HG02970 (cell line): ENCODE results near the gene RABGAP1L.
A peak's percentile ranks its signal among the peaks of the same experiment; 100 is the strongest.
"Not testable (repeated sequence)": the region's sequence is repeated elsewhere in the genome, so short reads cannot be mapped to it uniquely, and the experiment has no call there.

Experiments
- ATAC-seq: cut with Tn5 transposase; IDR thresholded peaks from one replicate; pipeline ENCODE4 v1.9.1; 2021; ENCODE audit warnings: mild to moderate bottlenecking, moderate library complexity, moderate number of reproducible peaks; ENCODE audit not compliant: unreplicated experiment, low FRiP score

Gene RABGAP1L

GRCh38 chr1:174998569-174999215 lies 839.4 kb downstream of the RABGAP1L start:
- no peak for ATAC-seq

- peak; percentile 78 for ATAC-seq
Observed at GRCh38 chr1:174999216-174999935, 840.1 kb downstream of the RABGAP1L start.

- ATAC-seq: no peak
Observed at GRCh38 chr1:174999936-175000696, 840.8 kb downstream of the RABGAP1L start, which contains the start of gene CACYBP. Gene CACYBP, plus strand, starts transcription at chr1:174999947. Its CDS starts 234 bp downstream, at chr1:175000181.

- ATAC-seq: no peak
Observed at GRCh38 chr1:175000697-175001187, 841.4 kb downstream of the RABGAP1L start.

GRCh38 chr1:175002910-175003517 lies 843.7 kb downstream of the RABGAP1L start:
- no peak for ATAC-seq

GRCh38 chr1:175003521-175003920 lies 844.2 kb downstream of the RABGAP1L start:
- ATAC-seq: no peak

GRCh38 chr1:175005085-175005783 lies 845.9 kb downstream of the RABGAP1L start:
- ATAC-seq: no peak

GRCh38 chr1:175009532-175009931 lies 850.2 kb downstream of the RABGAP1L start:
- no peak for ATAC-seq

- no peak for ATAC-seq
Observed at GRCh38 chr1:175013445-175013844, 854.1 kb downstream of the RABGAP1L start.

- ATAC-seq: no peak
Observed at GRCh38 chr1:175015243-175015642, 855.9 kb downstream of the RABGAP1L start.

- no peak for ATAC-seq
Observed at GRCh38 chr1:175019524-175019923, 860.2 kb downstream of the RABGAP1L start.

- ATAC-seq: peak; percentile 94
Observed at GRCh38 chr1:175023043-175023921, 864.0 kb downstream of the RABGAP1L start, which contains the start of gene MRPS14. Gene MRPS14, minus strand, starts transcription at chr1:175023425. Its CDS starts 17 bp downstream, at chr1:175023408.

GRCh38 chr1:175023922-175024242 lies 864.6 kb downstream of the RABGAP1L start:
- not testable (repeated sequence) for ATAC-seq

- no peak for ATAC-seq
Observed at GRCh38 chr1:175024773-175025172, 865.5 kb downstream of the RABGAP1L start.

- ATAC-seq: no peak
Observed at GRCh38 chr1:175033953-175034352, 874.6 kb downstream of the RABGAP1L start.

GRCh38 chr1:175034775-175035174 lies 875.5 kb downstream of the RABGAP1L start:
- ATAC-seq: no peak

- no peak for ATAC-seq
Observed at GRCh38 chr1:175035865-175036264, 876.5 kb downstream of the RABGAP1L start.

GRCh38 chr1:175036476-175036875 lies 877.2 kb downstream of the RABGAP1L start:
- ATAC-seq: no peak

- no peak for ATAC-seq
Observed at GRCh38 chr1:175037416-175037815, 878.1 kb downstream of the RABGAP1L start.
